ENCODE measurements around the gene FAM98B.

Gene FAM98B

GRCh38 chr15:38526158-38526557, 72.2 kb downstream of the FAM98B start:
- TF ChIP-seq RARB (CRISPR knock-in tag; IDR thresholded peaks at IDR 0.05) (no peak), PPARA (CRISPR knock-in tag; IDR thresholded peaks at IDR 0.05; ENCODE audit: borderline replicate concordance) (no peak), ZNF70 (CRISPR knock-in tag; IDR thresholded peaks at IDR 0.05) (no peak), TOX (CRISPR knock-in tag; IDR thresholded peaks at IDR 0.05; ENCODE audit: borderline replicate concordance) (no peak), ISL1 (CRISPR knock-in tag; IDR thresholded peaks at IDR 0.05) (no peak), CSDC2 (CRISPR knock-in tag; IDR thresholded peaks at IDR 0.05) (no peak), ZC3H10 (CRISPR knock-in tag; IDR thresholded peaks at IDR 0.05) (no peak), SNAI2 (CRISPR knock-in tag; IDR thresholded peaks at IDR 0.05) (no peak), PATZ1 (CRISPR knock-in tag; IDR thresholded peaks at IDR 0.05; ENCODE audit: borderline replicate concordance) (no peak)
- TF ChIP-seq, protein P1, sequence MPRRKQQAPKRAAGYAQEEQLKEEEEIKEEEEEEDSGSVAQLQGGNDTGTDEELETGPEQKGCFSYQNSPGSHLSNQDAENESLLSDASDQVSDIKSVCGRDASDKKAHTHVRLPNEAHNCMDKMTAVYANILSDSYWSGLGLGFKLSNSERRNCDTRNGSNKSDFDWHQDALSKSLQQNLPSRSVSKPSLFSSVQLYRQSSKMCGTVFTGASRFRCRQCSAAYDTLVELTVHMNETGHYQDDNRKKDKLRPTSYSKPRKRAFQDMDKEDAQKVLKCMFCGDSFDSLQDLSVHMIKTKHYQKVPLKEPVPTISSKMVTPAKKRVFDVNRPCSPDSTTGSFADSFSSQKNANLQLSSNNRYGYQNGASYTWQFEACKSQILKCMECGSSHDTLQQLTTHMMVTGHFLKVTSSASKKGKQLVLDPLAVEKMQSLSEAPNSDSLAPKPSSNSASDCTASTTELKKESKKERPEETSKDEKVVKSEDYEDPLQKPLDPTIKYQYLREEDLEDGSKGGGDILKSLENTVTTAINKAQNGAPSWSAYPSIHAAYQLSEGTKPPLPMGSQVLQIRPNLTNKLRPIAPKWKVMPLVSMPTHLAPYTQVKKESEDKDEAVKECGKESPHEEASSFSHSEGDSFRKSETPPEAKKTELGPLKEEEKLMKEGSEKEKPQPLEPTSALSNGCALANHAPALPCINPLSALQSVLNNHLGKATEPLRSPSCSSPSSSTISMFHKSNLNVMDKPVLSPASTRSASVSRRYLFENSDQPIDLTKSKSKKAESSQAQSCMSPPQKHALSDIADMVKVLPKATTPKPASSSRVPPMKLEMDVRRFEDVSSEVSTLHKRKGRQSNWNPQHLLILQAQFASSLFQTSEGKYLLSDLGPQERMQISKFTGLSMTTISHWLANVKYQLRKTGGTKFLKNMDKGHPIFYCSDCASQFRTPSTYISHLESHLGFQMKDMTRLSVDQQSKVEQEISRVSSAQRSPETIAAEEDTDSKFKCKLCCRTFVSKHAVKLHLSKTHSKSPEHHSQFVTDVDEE (CRISPR knock-in tag; IDR thresholded peaks at IDR 0.05), result no peak

GRCh38 chr15:38528294-38528693, 74.4 kb downstream of the FAM98B start:
- TF ChIP-seq RARB (CRISPR knock-in tag; IDR thresholded peaks at IDR 0.05), result no peak
- no peak for TF ChIP-seq ZNF70 (CRISPR knock-in tag; IDR thresholded peaks at IDR 0.05)
- no peak; the same call in 1 of the 2 replicates for TF ChIP-seq ISL1 (CRISPR knock-in tag; IDR thresholded peaks at IDR 0.05)
- TF ChIP-seq BACH2 (CRISPR knock-in tag; IDR thresholded peaks at IDR 0.05; ENCODE audit: borderline replicate concordance), result no peak
- no peak for TF ChIP-seq TOX (CRISPR knock-in tag; IDR thresholded peaks at IDR 0.05; ENCODE audit: borderline replicate concordance)
- TF ChIP-seq, protein P2, sequence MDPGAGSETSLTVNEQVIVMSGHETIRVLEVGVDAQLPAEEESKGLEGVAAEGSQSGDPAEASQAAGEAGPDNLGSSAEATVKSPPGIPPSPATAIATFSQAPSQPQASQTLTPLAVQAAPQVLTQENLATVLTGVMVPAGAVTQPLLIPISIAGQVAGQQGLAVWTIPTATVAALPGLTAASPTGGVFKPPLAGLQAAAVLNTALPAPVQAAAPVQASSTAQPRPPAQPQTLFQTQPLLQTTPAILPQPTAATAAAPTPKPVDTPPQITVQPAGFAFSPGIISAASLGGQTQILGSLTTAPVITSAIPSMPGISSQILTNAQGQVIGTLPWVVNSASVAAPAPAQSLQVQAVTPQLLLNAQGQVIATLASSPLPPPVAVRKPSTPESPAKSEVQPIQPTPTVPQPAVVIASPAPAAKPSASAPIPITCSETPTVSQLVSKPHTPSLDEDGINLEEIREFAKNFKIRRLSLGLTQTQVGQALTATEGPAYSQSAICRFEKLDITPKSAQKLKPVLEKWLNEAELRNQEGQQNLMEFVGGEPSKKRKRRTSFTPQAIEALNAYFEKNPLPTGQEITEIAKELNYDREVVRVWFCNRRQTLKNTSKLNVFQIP (CRISPR knock-in tag; IDR thresholded peaks at IDR 0.05; ENCODE audit: borderline replicate concordance, low read depth), result no peak
- no peak for TF ChIP-seq CSDC2 (CRISPR knock-in tag; IDR thresholded peaks at IDR 0.05)
- TF ChIP-seq ZNF8 (CRISPR knock-in tag; IDR thresholded peaks at IDR 0.05), result no peak
- TF ChIP-seq, protein P3, sequence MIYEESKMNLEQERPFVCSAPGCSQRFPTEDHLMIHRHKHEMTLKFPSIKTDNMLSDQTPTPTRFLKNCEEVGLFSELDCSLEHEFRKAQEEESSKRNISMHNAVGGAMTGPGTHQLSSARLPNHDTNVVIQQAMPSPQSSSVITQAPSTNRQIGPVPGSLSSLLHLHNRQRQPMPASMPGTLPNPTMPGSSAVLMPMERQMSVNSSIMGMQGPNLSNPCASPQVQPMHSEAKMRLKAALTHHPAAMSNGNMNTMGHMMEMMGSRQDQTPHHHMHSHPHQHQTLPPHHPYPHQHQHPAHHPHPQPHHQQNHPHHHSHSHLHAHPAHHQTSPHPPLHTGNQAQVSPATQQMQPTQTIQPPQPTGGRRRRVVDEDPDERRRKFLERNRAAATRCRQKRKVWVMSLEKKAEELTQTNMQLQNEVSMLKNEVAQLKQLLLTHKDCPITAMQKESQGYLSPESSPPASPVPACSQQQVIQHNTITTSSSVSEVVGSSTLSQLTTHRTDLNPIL (CRISPR knock-in tag; IDR thresholded peaks at IDR 0.05; ENCODE audit: low read depth), result no peak
- no peak for TF ChIP-seq OSR1 (CRISPR knock-in tag; IDR thresholded peaks at IDR 0.05)
- TF ChIP-seq, protein P4, sequence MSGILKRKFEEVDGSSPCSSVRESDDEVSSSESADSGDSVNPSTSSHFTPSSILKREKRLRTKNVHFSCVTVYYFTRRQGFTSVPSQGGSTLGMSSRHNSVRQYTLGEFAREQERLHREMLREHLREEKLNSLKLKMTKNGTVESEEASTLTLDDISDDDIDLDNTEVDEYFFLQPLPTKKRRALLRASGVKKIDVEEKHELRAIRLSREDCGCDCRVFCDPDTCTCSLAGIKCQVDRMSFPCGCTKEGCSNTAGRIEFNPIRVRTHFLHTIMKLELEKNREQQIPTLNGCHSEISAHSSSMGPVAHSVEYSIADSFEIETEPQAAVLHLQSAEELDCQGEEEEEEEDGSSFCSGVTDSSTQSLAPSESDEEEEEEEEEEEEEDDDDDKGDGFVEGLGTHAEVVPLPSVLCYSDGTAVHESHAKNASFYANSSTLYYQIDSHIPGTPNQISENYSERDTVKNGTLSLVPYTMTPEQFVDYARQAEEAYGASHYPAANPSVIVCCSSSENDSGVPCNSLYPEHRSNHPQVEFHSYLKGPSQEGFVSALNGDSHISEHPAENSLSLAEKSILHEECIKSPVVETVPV (CRISPR knock-in tag; IDR thresholded peaks at IDR 0.05), result no peak
- TF ChIP-seq GLIS3 (CRISPR knock-in tag; IDR thresholded peaks at IDR 0.05), result no peak
- TF ChIP-seq ARNTL (CRISPR knock-in tag; IDR thresholded peaks at IDR 0.05; ENCODE audit: borderline replicate concordance, low read depth), result no peak
- no peak for TF ChIP-seq PPARA (CRISPR knock-in tag; IDR thresholded peaks at IDR 0.05; ENCODE audit: borderline replicate concordance)
- TF ChIP-seq, protein P1 (CRISPR knock-in tag; IDR thresholded peaks at IDR 0.05), result no peak
- no peak for TF ChIP-seq SNAI2 (CRISPR knock-in tag; IDR thresholded peaks at IDR 0.05)
- TF ChIP-seq ZNF565 (CRISPR knock-in tag; conservative IDR thresholded peaks at IDR 0.05; ENCODE audit: low read depth), result no peak
- ATAC-seq, result no peak

More at GRCh38 chr15:38526158-38526557, 72.2 kb downstream of the FAM98B start:
- ATAC-seq, result no peak
